GM23338 (cell line): ENCODE data around the gene AOPEP. TPM values are rescaled to one million over a fixed set of nuclear protein-coding genes. Genes with fewer than 3 reads are reported as not detected.

Experiments used
- ATAC-seq: fragments of 200-7000 bp; cut with Tn5 transposase; 3 replicates; pipeline ENCODE4 v1.9.1; 2020
- DNase-seq: peaks from one replicate; pipeline ENCODE4 v3.0.0-alpha.2; 2015; ENCODE audit warnings: low spot score
- H2AFZ ChIP-seq: fragments of 200-600 bp; sonication (generic); 2 replicates; pipeline ENCODE4 v1.8.0; 2016; ENCODE audit warnings: antibody characterized with exemption, mild to moderate bottlenecking, moderate library complexity
- H3F3A ChIP-seq: fragments of 200-600 bp; sonication (generic); replicated peaks from 2 replicates; pipeline ENCODE4 v1.8.0; 2017; ENCODE audit warnings: antibody characterized with exemption, mixed run types, low read depth
- H3K27ac ChIP-seq: fragments of 200-600 bp; sonication (generic); 2 replicates; pipeline ENCODE4 v1.6.1; 2016; ENCODE audit warnings: low read depth
- H3K27me3 ChIP-seq: fragments of 200-600 bp; sonication (generic); 2 replicates; pipeline ENCODE4 v1.8.0; 2016; ENCODE audit warnings: mild to moderate bottlenecking, mixed run types, moderate library complexity; ENCODE audit not compliant: insufficient read depth
- H3K36me3 ChIP-seq: fragments of 200-600 bp; sonication (generic); 2 replicates; pipeline ENCODE4 v1.8.0; 2016; ENCODE audit warnings: mild to moderate bottlenecking; ENCODE audit not compliant: insufficient read depth
- H3K4me1 ChIP-seq: fragments of 200-600 bp; sonication (generic); 2 replicates; pipeline ENCODE4 v1.8.0; 2016; ENCODE audit warnings: mild to moderate bottlenecking, moderate library complexity; ENCODE audit not compliant: insufficient read depth
- H3K4me2 ChIP-seq: fragments of 200-600 bp; sonication (generic); 2 replicates; pipeline ENCODE4 v1.7.1; 2017; ENCODE audit warnings: mixed run types
- H3K4me3 ChIP-seq: fragments of 200-600 bp; sonication (generic); 2 replicates; pipeline ENCODE4 v1.6.1; 2016; ENCODE audit warnings: mixed run types
- H3K79me2 ChIP-seq: fragments of 200-600 bp; sonication (generic); replicated peaks from 2 replicates; pipeline ENCODE4 v1.8.0; 2017; ENCODE audit warnings: mild to moderate bottlenecking; ENCODE audit not compliant: insufficient read depth
- H3K9me2 ChIP-seq: fragments of 200-600 bp; sonication (generic); 2 replicates; pipeline ENCODE4 v1.8.0; 2017; ENCODE audit not compliant: insufficient read depth
- H4K20me1 ChIP-seq: fragments of 200-600 bp; sonication (generic); replicated peaks from 2 replicates; pipeline ENCODE4 v1.8.0; 2017; ENCODE audit warnings: mild to moderate bottlenecking; ENCODE audit not compliant: insufficient read depth
- H3K27ac Mint-ChIP-seq: 2 replicates; pipeline ENCODE4 v1.8.0; 2020; ENCODE audit warnings: inconsistent platforms, mild to moderate bottlenecking, moderate library complexity, mixed read lengths
- H3K27me3 Mint-ChIP-seq: 3 replicates; pipeline ENCODE4 v1.8.0; 2022; ENCODE audit warnings: low read depth, mild to moderate bottlenecking, moderate library complexity, mixed read lengths, inconsistent platforms; ENCODE audit not compliant: insufficient read depth, poor library complexity
- H3K36me3 Mint-ChIP-seq: 3 replicates; pipeline ENCODE4 v1.8.0; 2021; ENCODE audit warnings: low read depth, mild to moderate bottlenecking, inconsistent platforms, moderate library complexity, mixed read lengths
- H3K4me1 Mint-ChIP-seq: 3 replicates; pipeline ENCODE4 v1.8.0; 2020; ENCODE audit warnings: mild to moderate bottlenecking, inconsistent platforms, mixed read lengths
- H3K4me3 Mint-ChIP-seq: 3 replicates; pipeline ENCODE4 v1.8.0; 2021; ENCODE audit warnings: moderate library complexity, mild to moderate bottlenecking, inconsistent platforms, mixed read lengths
- H3K9me3 Mint-ChIP-seq: 3 replicates; pipeline ENCODE4 v1.8.0; 2020; ENCODE audit warnings: moderate library complexity, mild to moderate bottlenecking, inconsistent platforms, mixed read lengths
- CREB1 ChIP-seq: fragments of 250-450 bp; sonication (Bioruptor Pico); IDR thresholded peaks from 2 replicates; pipeline ENCODE4 v1.5.0; 2020; ENCODE audit warnings: low read depth, mild to moderate bottlenecking, moderate library complexity
- CTCF ChIP-seq, 2 experiments: fragments of 200-600 bp in 1 of 2; sonication (generic) in 1 of 2; conservative IDR thresholded peaks; 2 replicates each; pipeline versions ENCODE4 v1.5.1 to v1.6.1; 2016 to 2017; ENCODE audit warnings: antibody characterized with exemption in 2 of 2, low read depth in 2 of 2, mild to moderate bottlenecking in 2 of 2, moderate library complexity in 1 of 2
- ETS1 ChIP-seq: IDR thresholded peaks from 2 replicates; pipeline ENCODE4 v1.6.1; 2016; ENCODE audit warnings: antibody characterized with exemption
- EZH2 ChIP-seq: fragments of 200-600 bp; sonication (generic); IDR thresholded peaks from one replicate; pipeline ENCODE4 v1.8.0; 2017; ENCODE audit warnings: antibody characterized with exemption, mild to moderate bottlenecking, low read depth; ENCODE audit not compliant: unreplicated experiment
- EZH2phosphoT487 ChIP-seq: fragments of 200-600 bp; sonication (generic); IDR thresholded peaks from one replicate; pipeline ENCODE4 v1.8.1; 2018; ENCODE audit warnings: antibody characterized with exemption; ENCODE audit not compliant: unreplicated experiment
- JUNB ChIP-seq: IDR thresholded peaks from one replicate; pipeline ENCODE4 v1.6.1; 2016; ENCODE audit warnings: antibody characterized with exemption; ENCODE audit not compliant: unreplicated experiment
- NANOG ChIP-seq: IDR thresholded peaks from 2 replicates; pipeline ENCODE4 v1.6.1; 2016; ENCODE audit warnings: antibody characterized with exemption, borderline replicate concordance
- ZNF114 ChIP-seq: fragments of 250-450 bp; sonication (Bioruptor Pico); IDR thresholded peaks from 2 replicates; pipeline ENCODE4 v1.5.0; 2020; ENCODE audit warnings: mild to moderate bottlenecking, moderate library complexity
- polyA plus RNA-seq: library from polyadenylated mRNA; unstranded; fragments of >200 nt; fragmentation: Nextera tagmentation; extraction: Ambion mirVana; gene quantifications from 2 replicates; pipeline ENCODE4 v1.2.1, GENCODE V29; 2016
- total RNA-seq: library from RNA; depleted of rRNA; stranded (reverse); fragments of >200 nt; shearing (Covaris generic); gene quantifications from 2 replicates; pipeline ENCODE4 v1.2.3, GENCODE V29; 2014
- TF ChIP-seq, protein P1 (sequence below): IDR thresholded peaks from one replicate; pipeline ENCODE4 v1.6.1; 2018; ENCODE audit warnings: antibody characterized with exemption; ENCODE audit not compliant: unreplicated experiment

AOPEP gene
- total and polyA plus RNA-seq, 2 experiments from 2014 or later: 7.0 to 16.5 TPM

DNA sequence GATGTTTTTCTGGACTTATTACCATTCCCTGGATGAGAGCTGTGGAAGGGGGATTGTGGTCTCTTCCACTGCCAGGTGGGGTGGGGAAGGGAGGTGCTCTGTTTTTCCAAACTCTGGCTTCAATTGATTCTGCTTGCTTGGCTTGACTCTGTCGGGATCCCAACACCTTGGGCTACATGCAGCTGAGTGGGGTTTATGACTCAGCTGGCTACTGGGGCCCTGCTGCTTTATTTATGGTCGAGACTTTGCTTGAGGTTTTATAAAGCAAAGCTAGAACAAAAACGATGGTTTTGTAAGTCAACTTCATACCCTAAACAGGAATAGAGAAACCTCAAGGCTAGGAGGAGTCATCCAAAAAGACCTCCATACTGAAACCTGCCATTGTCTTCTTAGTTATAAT lies 76.3 kb downstream of the AOPEP start:
- Histone ChIP-seq H2AFZ (no peak overlapping the region), H3K4me1 (no peaks in the 10 kb centered on the region), H3K4me3 (no peak overlapping the region), H4K20me1 (0 out of 2 replicates have a peak, but pooled peaks cover 3% of the 10 kb centered on the region), H3K36me3 (no peaks in the 10 kb centered on the region), H3K9me2 (no peaks in the 10 kb centered on the region), H3F3A (no peaks in the 10 kb centered on the region), H3K27ac (no peak overlapping the region), H3K27me3 (no peaks in the 10 kb centered on the region), H3K4me2 (no peak overlapping the region), H3K79me2 (no peaks in the 10 kb centered on the region)
- Mint-ChIP-seq H3K27ac (no peak overlapping the region), H3K27me3 (no peaks in the 10 kb centered on the region), H3K4me1 (peaks cover 13% of the 10 kb centered on the region; the same call in 2 of the 3 replicates), H3K9me3 (no peaks in the 10 kb centered on the region), H3K4me3 (no peak overlapping the region), H3K36me3 (no peaks in the 10 kb centered on the region)
- ATAC-seq: no peak
- TF ChIP-seq JUNB: no peak
- no peak for TF ChIP-seq ETS1
- TF ChIP-seq ZNF114 (CRISPR knock-in tag): no peak
- no peak for TF ChIP-seq NANOG
- no peak for DNase-seq

DNA sequence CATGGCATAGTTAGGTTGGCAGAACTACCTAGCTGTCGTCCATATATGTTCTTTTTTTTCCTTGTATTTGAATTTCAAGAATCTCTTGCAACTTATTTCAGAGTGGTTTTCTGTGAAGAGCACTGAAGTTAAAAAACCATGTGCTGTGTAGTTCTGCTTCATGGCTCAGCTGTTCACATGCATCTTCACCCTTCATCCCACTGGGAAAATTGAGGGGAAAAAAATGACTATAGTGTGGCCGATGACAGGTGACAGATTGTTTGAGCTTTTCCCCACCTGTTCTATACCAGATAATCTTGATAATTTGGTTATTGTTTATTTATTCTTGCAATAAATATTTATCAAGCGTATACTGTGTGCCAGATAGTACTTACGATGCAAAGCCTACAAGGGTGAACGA lies 77.8 kb downstream of the AOPEP start:
- no peak overlapping the region for H3K27ac ChIP-seq
- no peak overlapping the region for H3K4me2 ChIP-seq
- TF ChIP-seq, protein P1, sequence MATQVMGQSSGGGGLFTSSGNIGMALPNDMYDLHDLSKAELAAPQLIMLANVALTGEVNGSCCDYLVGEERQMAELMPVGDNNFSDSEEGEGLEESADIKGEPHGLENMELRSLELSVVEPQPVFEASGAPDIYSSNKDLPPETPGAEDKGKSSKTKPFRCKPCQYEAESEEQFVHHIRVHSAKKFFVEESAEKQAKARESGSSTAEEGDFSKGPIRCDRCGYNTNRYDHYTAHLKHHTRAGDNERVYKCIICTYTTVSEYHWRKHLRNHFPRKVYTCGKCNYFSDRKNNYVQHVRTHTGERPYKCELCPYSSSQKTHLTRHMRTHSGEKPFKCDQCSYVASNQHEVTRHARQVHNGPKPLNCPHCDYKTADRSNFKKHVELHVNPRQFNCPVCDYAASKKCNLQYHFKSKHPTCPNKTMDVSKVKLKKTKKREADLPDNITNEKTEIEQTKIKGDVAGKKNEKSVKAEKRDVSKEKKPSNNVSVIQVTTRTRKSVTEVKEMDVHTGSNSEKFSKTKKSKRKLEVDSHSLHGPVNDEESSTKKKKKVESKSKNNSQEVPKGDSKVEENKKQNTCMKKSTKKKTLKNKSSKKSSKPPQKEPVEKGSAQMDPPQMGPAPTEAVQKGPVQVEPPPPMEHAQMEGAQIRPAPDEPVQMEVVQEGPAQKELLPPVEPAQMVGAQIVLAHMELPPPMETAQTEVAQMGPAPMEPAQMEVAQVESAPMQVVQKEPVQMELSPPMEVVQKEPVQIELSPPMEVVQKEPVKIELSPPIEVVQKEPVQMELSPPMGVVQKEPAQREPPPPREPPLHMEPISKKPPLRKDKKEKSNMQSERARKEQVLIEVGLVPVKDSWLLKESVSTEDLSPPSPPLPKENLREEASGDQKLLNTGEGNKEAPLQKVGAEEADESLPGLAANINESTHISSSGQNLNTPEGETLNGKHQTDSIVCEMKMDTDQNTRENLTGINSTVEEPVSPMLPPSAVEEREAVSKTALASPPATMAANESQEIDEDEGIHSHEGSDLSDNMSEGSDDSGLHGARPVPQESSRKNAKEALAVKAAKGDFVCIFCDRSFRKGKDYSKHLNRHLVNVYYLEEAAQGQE: no peak
- no peak for TF ChIP-seq CREB1
- no peak for TF ChIP-seq EZH2
- TF ChIP-seq ZNF114 (CRISPR knock-in tag): no peak
- no peak for TF ChIP-seq NANOG
- no peak for TF ChIP-seq CTCF (conservative IDR thresholded peaks at IDR 0.05; ENCODE audit: low read depth in 2 of 2)
- TF ChIP-seq EZH2phosphoT487: no peak

More for the DNA sequence above, 77.8 kb downstream of the AOPEP start:
- Mint-ChIP-seq H3K4me3 (no peak overlapping the region), H3K36me3 (no peaks in the 10 kb centered on the region), H3K9me3 (no peaks in the 10 kb centered on the region), H3K4me1 (peaks cover 13% of the 10 kb centered on the region; the same call in 2 of the 3 replicates), H3K27me3 (no peaks in the 10 kb centered on the region), H3K27ac (no peak overlapping the region)
- Histone ChIP-seq H3K27me3 (no peaks in the 10 kb centered on the region), H2AFZ (no peak overlapping the region), H3K9me2 (no peaks in the 10 kb centered on the region), H3K4me3 (no peak overlapping the region), H3K4me1 (no peaks in the 10 kb centered on the region), H4K20me1 (0 out of 2 replicates have a peak, but pooled peaks cover 3% of the 10 kb centered on the region), H3F3A (no peaks in the 10 kb centered on the region), H3K36me3 (no peaks in the 10 kb centered on the region), H3K79me2 (no peaks in the 10 kb centered on the region)
- DNase-seq: no peak
- no peak for ATAC-seq
